H1 (cell line): ENCODE results near the gene PDE2A. TPM values are rescaled to one million over a fixed set of nuclear protein-coding genes. Genes with fewer than 3 reads are reported as not detected.

Experiments used
- CTCF ChIA-PET: fragments of 300-600 bp; sonication (Branson Sonifier 250); formaldehyde crosslinking; loops from one replicate; lab custom pipeline; 2021; ENCODE audit not compliant: partially characterized antibody; lab: Charles Lee
- POLR2A ChIA-PET: fragments of 300-600 bp; sonication (Branson Sonifier 250); formaldehyde crosslinking; loops from one replicate; lab custom pipeline; 2021; ENCODE audit warnings: inconsistent platforms; ENCODE audit not compliant: partially characterized antibody; lab: Charles Lee
- DNase-seq, 2 experiments: peaks; one replicate each; pipeline versions ENCODE4 v3.0.0 to v3.0.0-alpha.2; 2010 to 2022; ENCODE audit warnings: low spot score in 2 of 2, low read depth in 1 of 2, mixed read lengths in 1 of 2
- FAIRE-seq: peaks from 2 replicates; lab custom pipeline; 2011; peaks lifted over from hg19 to GRCh38; lab: Jason Lieb, UNC
- H2AFZ ChIP-seq: 2 replicates; pipeline ENCODE4 v1.8.1; 2012; ENCODE audit warnings: low read length, inconsistent platforms
- H2AK5ac ChIP-seq: 2 replicates; pipeline ENCODE4 v1.6.1; 2013; ENCODE audit warnings: low read depth, low read length
- H2BK120ac ChIP-seq: replicated peaks from 2 replicates; pipeline ENCODE3; 2013; ENCODE audit warnings: low read depth, low read length, inconsistent platforms
- H2BK12ac ChIP-seq: 2 replicates; pipeline ENCODE4 v1.6.1; 2013; ENCODE audit warnings: low read depth, low read length
- H2BK15ac ChIP-seq: 2 replicates; pipeline ENCODE4 v1.6.1; 2013; ENCODE audit warnings: low read length
- H2BK20ac ChIP-seq: 2 replicates; pipeline ENCODE4 v1.6.1; 2013; ENCODE audit warnings: low read length
- H2BK5ac ChIP-seq: 2 replicates; pipeline ENCODE4 v1.6.1; 2013; ENCODE audit warnings: low read depth, low read length
- H3K14ac ChIP-seq: 2 replicates; pipeline ENCODE4 v1.6.1; 2013; ENCODE audit warnings: inconsistent platforms; ENCODE audit not compliant: insufficient read length
- H3K18ac ChIP-seq: 2 replicates; pipeline ENCODE4 v1.6.1; 2013; ENCODE audit warnings: low read length; ENCODE audit errors: extremely low read depth
- H3K23ac ChIP-seq: 2 replicates; pipeline ENCODE4 v1.6.1; 2013; ENCODE audit warnings: inconsistent platforms; ENCODE audit not compliant: insufficient read length
- H3K23me2 ChIP-seq: 2 replicates; pipeline ENCODE4 v1.6.1; 2013; ENCODE audit warnings: low read depth, low read length
- H3K27ac ChIP-seq: 2 replicates; pipeline ENCODE4 v1.6.1; 2011; ENCODE audit warnings: low read depth, low read length, inconsistent platforms
- H3K27me3 ChIP-seq, 4 experiments: replicated peaks in 1 of 4; 1 replicate in 1 of 4; 2 replicates in 3 of 4; pipeline versions ENCODE4 v1.6.1 to v1.8.1; 2011 to 2013; ENCODE audit warnings: low read length in 3 of 4, mild to moderate bottlenecking in 3 of 4, inconsistent platforms in 2 of 4, mixed read lengths in 2 of 4, moderate library complexity in 1 of 4; ENCODE audit not compliant: control insufficient read depth in 3 of 4, insufficient read depth in 3 of 4; ENCODE audit errors: extremely low read depth in 1 of 4
- H3K36me3 ChIP-seq, 4 experiments: 2 replicates each; pipeline versions ENCODE4 v1.6.1 to v1.8.1; 2011 to 2013; ENCODE audit warnings: mild to moderate bottlenecking in 4 of 4, low read length in 3 of 4, moderate library complexity in 2 of 4, control low read depth in 1 of 4, inconsistent platforms in 1 of 4; ENCODE audit not compliant: insufficient read depth in 4 of 4, control insufficient read depth in 2 of 4
- H3K4ac ChIP-seq: replicated peaks from 2 replicates; pipeline ENCODE3; 2013; ENCODE audit warnings: low read length, low read depth, mixed read lengths, inconsistent platforms; ENCODE audit not compliant: insufficient read length
- H3K4me1 ChIP-seq, 4 experiments: replicated peaks in 1 of 4; 1 replicate in 1 of 4; 2 replicates in 3 of 4; pipeline versions ENCODE4 v1.6.1 to v1.8.1; 2011 to 2013; ENCODE audit warnings: low read length in 3 of 4, inconsistent platforms in 2 of 4, mixed read lengths in 1 of 4; ENCODE audit not compliant: insufficient read depth in 4 of 4, control insufficient read depth in 3 of 4
- H3K4me2 ChIP-seq, 2 experiments: 2 replicates each; pipeline versions ENCODE4 v1.6.1 to v1.8.1; 2011 to 2013; ENCODE audit warnings: low read depth in 2 of 2, low read length in 2 of 2, control low read depth in 1 of 2, inconsistent platforms in 1 of 2, mild to moderate bottlenecking in 1 of 2; ENCODE audit not compliant: insufficient read depth in 1 of 2
- H3K4me3 ChIP-seq, 4 experiments: fragments of 200-600, 300-600 bp in 1 of 4; sonication (generic), shearing (Covaris generic), sonication (Bioruptor Twin) in 1 of 4; 2 replicates each; pipeline versions ENCODE4 v1.5.1 to v1.8.1; 2011 to 2016; ENCODE audit warnings: low read length in 4 of 4, low read depth in 3 of 4, control low read depth in 2 of 4, inconsistent platforms in 2 of 4, mild to moderate bottlenecking in 2 of 4, mixed read lengths in 1 of 4, moderate library complexity in 1 of 4; ENCODE audit not compliant: insufficient read depth in 2 of 4; ENCODE audit errors: extremely low read depth in 1 of 4
- H3K56ac ChIP-seq: replicated peaks from 2 replicates; pipeline ENCODE3; 2013; ENCODE audit warnings: low read depth, mild to moderate bottlenecking, mixed read lengths, low read length, inconsistent platforms; ENCODE audit not compliant: insufficient read length
- H3K79me1 ChIP-seq: 2 replicates; pipeline ENCODE4 v1.6.1; 2013; ENCODE audit warnings: low read depth, low read length, control low read depth
- H3K79me2 ChIP-seq, 2 experiments: 2 replicates each; pipeline versions ENCODE4 v1.6.1 to v1.8.1; 2012 to 2013; ENCODE audit warnings: low read length in 2 of 2, mild to moderate bottlenecking in 2 of 2, inconsistent platforms in 1 of 2; ENCODE audit not compliant: insufficient read depth in 2 of 2, control insufficient read depth in 1 of 2
- H3K9ac ChIP-seq, 4 experiments: replicated peaks in 1 of 4; 1 replicate in 1 of 4; 2 replicates in 3 of 4; pipeline versions ENCODE4 v1.6.1 to v1.8.1; 2011 to 2013; ENCODE audit warnings: low read depth in 3 of 4, low read length in 3 of 4, control low read depth in 2 of 4, mild to moderate bottlenecking in 2 of 4, moderate library complexity in 2 of 4, inconsistent platforms in 1 of 4; ENCODE audit errors: extremely low read depth in 1 of 4
- H3K9me3 ChIP-seq, 2 experiments: 2 replicates each; pipeline versions ENCODE4 v1.6.1 to v1.8.1; 2012 to 2013; ENCODE audit warnings: mild to moderate bottlenecking in 2 of 2, moderate library complexity in 2 of 2, control low read depth in 1 of 2, inconsistent platforms in 1 of 2, low read depth in 1 of 2, low read length in 1 of 2, mixed read lengths in 1 of 2; ENCODE audit not compliant: insufficient read depth in 2 of 2
- H4K20me1 ChIP-seq, 2 experiments: replicated peaks in 1 of 2; 2 replicates each; pipeline versions ENCODE3 to v1.8.1; 2011 to 2013; ENCODE audit warnings: inconsistent platforms in 2 of 2, low read length in 2 of 2, mild to moderate bottlenecking in 1 of 2; ENCODE audit not compliant: insufficient read depth in 2 of 2, control insufficient read depth in 1 of 2
- H4K5ac ChIP-seq: 2 replicates; pipeline ENCODE4 v1.6.1; 2013; ENCODE audit warnings: low read length, low read depth, mixed read lengths, inconsistent platforms; ENCODE audit not compliant: insufficient read length
- H4K8ac ChIP-seq: 2 replicates; pipeline ENCODE4 v1.8.0; 2013; ENCODE audit warnings: mild to moderate bottlenecking, moderate library complexity, low read length, inconsistent platforms; ENCODE audit not compliant: insufficient read depth; ENCODE audit errors: extremely low read depth
- H4K91ac ChIP-seq: replicated peaks from 2 replicates; pipeline ENCODE3; 2013; ENCODE audit warnings: low read length, mixed read lengths, inconsistent platforms; ENCODE audit not compliant: insufficient read length
- CBX5 ChIP-seq: fragments of 300-800, 300-1000 bp; sonication (generic); IDR thresholded peaks from 2 replicates; pipeline ENCODE4 v1.7.1; 2016; ENCODE audit warnings: antibody characterized with exemption, low read length, low read depth
- E2F6 ChIP-seq: IDR thresholded peaks from 2 replicates; pipeline ENCODE4 v1.6.1; 2012; ENCODE audit warnings: inconsistent platforms
- JUN ChIP-seq: IDR thresholded peaks from 2 replicates; pipeline ENCODE4 v1.6.1; 2011; ENCODE audit warnings: low read depth, mild to moderate bottlenecking, improper control_type of control experiment, low read length
- MAX ChIP-seq: IDR thresholded peaks from 2 replicates; pipeline ENCODE4 v1.6.1; 2012; ENCODE audit warnings: inconsistent platforms
- SIN3A ChIP-seq, 2 experiments: IDR thresholded peaks in 1 of 2; conservative IDR thresholded peaks in 1 of 2; 2 replicates each; pipeline ENCODE4 v1.6.1; 2011 to 2012; ENCODE audit warnings: low read length in 2 of 2, improper control_type of control experiment in 1 of 2, low read depth in 1 of 2, mild to moderate bottlenecking in 1 of 2
- SIX5 ChIP-seq: IDR thresholded peaks from 2 replicates; pipeline ENCODE4 v1.6.1; 2011; ENCODE audit warnings: mild to moderate bottlenecking, low read depth, low read length
- WGBS, 2 experiments: shearing (Covaris generic) in 1 of 2; methylation state at CpG; one replicate each; pipeline versions ENCODE4 v1.1.6 to v1.1.7; 2013 to 2015; ENCODE audit warnings: low lambda C conversion rate in 2 of 2, mixed read lengths in 2 of 2, inconsistent platforms in 1 of 2, low coverage in 1 of 2, missing lambda C conversion rate in 1 of 2; ENCODE audit not compliant: insufficient replicate concordance in 2 of 2, insufficient coverage in 1 of 2, insufficient read length in 1 of 2; ENCODE audit errors: extremely low coverage in 1 of 2, missing lambda C conversion rate in 1 of 2; 5-methylcytosine and 5-hydroxymethylcytosine counted together
- polyA plus RNA-seq, 7 experiments: library from polyadenylated mRNA; depleted of rRNA in 3 of 7; stranded (reverse) in 5 of 7; unstranded in 2 of 7; fragments of >200 nt in 5 of 7; fragments of 200-250 nt in 2 of 7; gene quantifications; 1 replicate in 5 of 7; 2 replicates in 1 of 7; 4 replicates in 1 of 7; pipeline versions ENCODE4 v1.2.1 to v1.2.3, GENCODE V29; 2011 to 2013; ENCODE audit warnings: missing spikeins in 2 of 7, mixed read lengths in 2 of 7
- total RNA-seq: library from RNA; stranded (reverse); fragmentation: NEBNext Ultra II Directional; extraction: Animal tissue kit (Norgen Biotek cat#: 25700); gene quantifications from 2 replicates; pipeline ENCODE4 v1.2.1, GENCODE V29; 2021

Gene PDE2A
- total and polyA plus RNA-seq, 2 of the 8 experiments (the other 6 are each of a cell fraction or from before 2014, with no cell fraction given): 3.4 to 7.1 TPM

GRCh38 chr11:72696866-72697700 is 22.9 kb upstream of the PDE2A start:
- no peak overlapping the region; the same call in none of the 2 replicates for H3K18ac ChIP-seq
- H3K4ac ChIP-seq: no peak overlapping the region
- H3K14ac ChIP-seq: no peak overlapping the region
- peaks cover 6 to 26% (median 18%) of the 10 kb centered on the region in 4 experiments; a peak in 7 of 8 replicates for H3K36me3 ChIP-seq
- H3K79me1 ChIP-seq: no peaks in the 10 kb centered on the region; the same call in 1 of the 2 replicates
- H2BK5ac ChIP-seq: peak overlapping the region; percentile 78
- H4K20me1 ChIP-seq: peaks cover 5 to 13% of the 10 kb centered on the region in 2 experiments
- H2AK5ac ChIP-seq: no peak overlapping the region
- no peak overlapping the region for H3K27ac ChIP-seq
- H2BK120ac ChIP-seq: no peak overlapping the region
- no peaks in the 10 kb centered on the region for H3K23me2 ChIP-seq
- no peak overlapping the region for H3K4me3 ChIP-seq
- no peak overlapping the region for H2AFZ ChIP-seq
- TF ChIP-seq MAX (peak; percentile 23; the same call in 1 of the 2 replicates), SIN3A (conservative IDR thresholded peaks at IDR 0.05 in 1 of 2, IDR thresholded peaks at IDR 0.05 in 1 of 2; ENCODE audit: low read depth in 1 of 2, low read length in 2 of 2) (no peak), CBX5 (no peak), JUN (no peak), SIX5 (no peak), E2F6 (0 out of 2 replicates have a peak, but pooled peaks have one; percentile 22)
- 67% methylated on average over 25 of the region's 44 CpGs; no CpG with 5 or more reads in 1 of the 2 experiments for WGBS, 2 experiments
- no peak overlapping the region for H2BK12ac ChIP-seq
- no peak overlapping the region for H3K56ac ChIP-seq
- no peak overlapping the region for H4K91ac ChIP-seq
- H3K79me2 ChIP-seq: no peaks in the 10 kb centered on the region
- H4K5ac ChIP-seq: no peak overlapping the region
- H3K27me3 ChIP-seq: no peaks in the 10 kb centered on the region
- DNase-seq (peak in 1 of 2 experiments; percentile 84), FAIRE-seq (no peak)
- H2BK15ac ChIP-seq: no peak overlapping the region
- H3K4me2 ChIP-seq: peak overlapping the region in 1 of 2 experiments; percentile 5; a peak in 1 of 4 replicates
- H3K9me3 ChIP-seq: no peaks in the 10 kb centered on the region
- peaks cover 0 to 8% (median 4%) of the 10 kb centered on the region in 4 experiments; a peak in 3 of 7 replicates for H3K4me1 ChIP-seq
- H4K8ac ChIP-seq: 0 out of 2 replicates have a peak overlapping the region, but pooled peaks have one; percentile 4
- no peak overlapping the region for H3K23ac ChIP-seq
- ChIA-PET POLR2A (interaction anchor here (1.2 kb wide), 1 partner anchor 23 kb away, joined by 3 read pairs; the partner anchor contains the start of gene PDE2A), CTCF (interaction anchor here (0.9 to 8.3 kb wide), 3 partner anchors 14 to 97 kb away, joined by 3 to 79 read pairs (median 7); no protein-coding TSS in a partner anchor)
- no peak overlapping the region for H3K9ac ChIP-seq
- no peak overlapping the region for H2BK20ac ChIP-seq
